SK-N-MC (cell line): ENCODE data around the gene AMZ2.

Source experiments
- EZH2 ChIP-seq: fragments of 200-600 bp; sonication (generic); IDR thresholded peaks from one replicate; pipeline ENCODE4 v1.6.1; 2017; ENCODE audit warnings: antibody characterized with exemption
- FOXP2 ChIP-seq: optimal IDR thresholded peaks from 2 replicates; pipeline ENCODE3; 2011; ENCODE audit warnings: mild to moderate bottlenecking, moderate library complexity; ENCODE audit not compliant: insufficient read depth; ENCODE audit errors: extremely low read length, control extremely low read depth
- POLR2AphosphoS5 ChIP-seq: IDR thresholded peaks from 2 replicates; pipeline ENCODE4 v1.6.1; 2012; ENCODE audit warnings: mild to moderate bottlenecking, low read depth, low read length, borderline replicate concordance

DNA sequence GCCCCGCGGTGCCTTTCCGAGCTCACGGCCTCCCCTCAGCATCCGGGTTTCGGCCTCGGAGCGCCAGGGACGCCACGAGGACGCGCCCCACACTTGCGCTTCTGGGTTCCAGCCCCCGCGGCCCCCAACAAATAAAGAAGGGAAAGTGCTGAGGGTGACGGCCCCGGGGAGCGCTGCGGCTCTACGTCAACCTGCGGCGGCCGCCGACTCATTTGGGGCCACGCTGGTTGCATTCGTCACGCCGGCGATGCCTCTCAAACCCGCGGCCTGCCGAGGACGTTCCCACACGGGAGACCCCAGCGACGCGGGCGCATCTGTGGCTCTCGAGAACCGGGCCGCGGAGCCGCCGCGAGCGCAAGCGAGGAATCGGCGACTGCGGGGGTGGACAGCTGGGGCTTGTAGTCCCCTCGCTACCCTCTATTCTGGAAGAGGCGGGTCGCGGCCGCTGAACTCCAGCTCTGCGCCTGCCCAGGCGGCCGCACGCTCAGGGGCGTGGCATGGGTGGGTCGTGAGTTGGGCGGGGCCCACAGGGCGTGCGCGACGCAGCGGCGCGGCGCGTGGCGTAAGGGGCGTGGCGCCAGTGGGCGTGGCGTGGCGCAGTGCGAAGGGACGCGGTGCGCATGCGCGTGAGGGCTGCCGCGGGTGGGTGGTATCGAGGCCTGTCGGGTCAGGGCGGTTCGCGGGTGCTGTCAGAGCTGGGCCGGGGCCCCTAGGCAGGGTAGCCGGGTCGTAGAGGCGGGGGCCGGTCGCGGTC lies at the start of gene AMZ2:
- peak; percentile 93 for TF ChIP-seq POLR2AphosphoS5
- no peak for TF ChIP-seq EZH2
- TF ChIP-seq FOXP2, result no peak
